ENCODE measurements around the gene FHAD1. TPM values are rescaled to one million over a fixed set of nuclear protein-coding genes. Genes with fewer than 3 reads are reported as not detected.

FHAD1 gene
- total RNA-seq, 1 experiment from 2014 or later = 3.5 TPM

DNA sequence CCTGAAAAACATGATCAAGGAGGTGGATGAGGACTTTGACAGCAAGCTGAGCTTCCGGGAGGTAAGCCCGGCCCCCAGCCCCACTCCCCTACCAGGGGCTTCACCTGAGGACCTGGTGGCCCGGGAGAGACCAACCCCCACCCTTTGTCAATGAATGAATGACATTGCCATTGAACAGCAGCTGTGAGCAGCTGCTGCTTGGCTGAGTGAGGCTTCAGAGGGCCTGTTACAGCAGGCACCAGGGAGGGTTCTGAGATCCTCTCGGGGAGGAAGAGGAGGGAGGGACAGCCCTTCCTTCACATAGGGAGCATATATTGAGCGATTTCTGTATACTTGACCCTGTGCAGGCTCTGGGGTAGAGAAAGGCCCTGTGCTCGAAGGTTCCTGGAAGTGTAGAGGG is 178.9 kb downstream of the FHAD1 start:
- Histone ChIP-seq H3K9me3 (ENCODE audit: control insufficient read depth in 1 of 2, insufficient read depth in 1 of 2, low read depth in 1 of 2, low read length in 2 of 2) (no peaks in the 10 kb centered on the region), H3K9ac (ENCODE audit: low read length) (peak overlapping the region; percentile 16; the same call in 1 of the 2 replicates), H3K27ac (ENCODE audit: low read depth, low read length) (peak overlapping the region; percentile 50; the same call in 1 of the 2 replicates), H3K36me3 (ENCODE audit: control insufficient read depth in 1 of 2, insufficient read depth in 2 of 2, low read length in 2 of 2) (peaks cover 0 to 5% of the 10 kb centered on the region in 2 experiments; a peak in 1 of 4 replicates), H2AFZ (ENCODE audit: low read depth, low read length, poor library complexity, severe bottlenecking) (no peak overlapping the region), H3K79me2 (ENCODE audit: insufficient read depth, low read length) (peaks cover 39% of the 10 kb centered on the region), H3K27me3 (ENCODE audit: insufficient read depth, low read length) (no peaks in the 10 kb centered on the region), H3K9me2 (ENCODE audit: insufficient read depth) (no peaks in the 10 kb centered on the region), H3K4me3 (replicated peaks in 1 of 2; ENCODE audit: low read depth in 1 of 2, low read length in 2 of 2) (no peak overlapping the region), H3K4me2 (ENCODE audit: low read length) (peak overlapping the region; percentile 53), H4K20me1 (ENCODE audit: insufficient read depth) (peaks cover 5% of the 10 kb centered on the region; the same call in 1 of the 2 replicates), H3K4me1 (ENCODE audit: control insufficient read depth in 1 of 2, insufficient read depth in 2 of 2, low read length in 2 of 2) (peaks cover 7 to 63% of the 10 kb centered on the region in 2 experiments; a peak in 3 of 4 replicates)
- ATAC-seq (no peak), DNase-seq (ENCODE audit: low read depth, low spot score) (no peak)
- CTCF ChIA-PET = no interaction called here
- POLR2A ChIA-PET = no interaction called here
- TF ChIP-seq FOSL1 (IDR thresholded peaks at IDR 0.05; ENCODE audit: low read depth) (no peak), RAD21 (IDR thresholded peaks at IDR 0.05; ENCODE audit: low read depth) (no peak), SIN3A (IDR thresholded peaks at IDR 0.05; ENCODE audit: low read depth) (no peak), POLR2AphosphoS5 (IDR thresholded peaks at IDR 0.05; ENCODE audit: low read depth, low read length) (no peak), CBX3 (IDR thresholded peaks at IDR 0.05; ENCODE audit: low read depth) (no peak)
- TF ChIP-seq, protein P1, sequence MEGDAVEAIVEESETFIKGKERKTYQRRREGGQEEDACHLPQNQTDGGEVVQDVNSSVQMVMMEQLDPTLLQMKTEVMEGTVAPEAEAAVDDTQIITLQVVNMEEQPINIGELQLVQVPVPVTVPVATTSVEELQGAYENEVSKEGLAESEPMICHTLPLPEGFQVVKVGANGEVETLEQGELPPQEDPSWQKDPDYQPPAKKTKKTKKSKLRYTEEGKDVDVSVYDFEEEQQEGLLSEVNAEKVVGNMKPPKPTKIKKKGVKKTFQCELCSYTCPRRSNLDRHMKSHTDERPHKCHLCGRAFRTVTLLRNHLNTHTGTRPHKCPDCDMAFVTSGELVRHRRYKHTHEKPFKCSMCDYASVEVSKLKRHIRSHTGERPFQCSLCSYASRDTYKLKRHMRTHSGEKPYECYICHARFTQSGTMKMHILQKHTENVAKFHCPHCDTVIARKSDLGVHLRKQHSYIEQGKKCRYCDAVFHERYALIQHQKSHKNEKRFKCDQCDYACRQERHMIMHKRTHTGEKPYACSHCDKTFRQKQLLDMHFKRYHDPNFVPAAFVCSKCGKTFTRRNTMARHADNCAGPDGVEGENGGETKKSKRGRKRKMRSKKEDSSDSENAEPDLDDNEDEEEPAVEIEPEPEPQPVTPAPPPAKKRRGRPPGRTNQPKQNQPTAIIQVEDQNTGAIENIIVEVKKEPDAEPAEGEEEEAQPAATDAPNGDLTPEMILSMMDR (IDR thresholded peaks at IDR 0.05 in 2 of 3, conservative IDR thresholded peaks at IDR 0.05 in 1 of 3; ENCODE audit: borderline replicate concordance in 1 of 3, insufficient read depth in 1 of 3, low read depth in 2 of 3, low read length in 2 of 3) = no peak
- TF ChIP-seq, protein P2, sequence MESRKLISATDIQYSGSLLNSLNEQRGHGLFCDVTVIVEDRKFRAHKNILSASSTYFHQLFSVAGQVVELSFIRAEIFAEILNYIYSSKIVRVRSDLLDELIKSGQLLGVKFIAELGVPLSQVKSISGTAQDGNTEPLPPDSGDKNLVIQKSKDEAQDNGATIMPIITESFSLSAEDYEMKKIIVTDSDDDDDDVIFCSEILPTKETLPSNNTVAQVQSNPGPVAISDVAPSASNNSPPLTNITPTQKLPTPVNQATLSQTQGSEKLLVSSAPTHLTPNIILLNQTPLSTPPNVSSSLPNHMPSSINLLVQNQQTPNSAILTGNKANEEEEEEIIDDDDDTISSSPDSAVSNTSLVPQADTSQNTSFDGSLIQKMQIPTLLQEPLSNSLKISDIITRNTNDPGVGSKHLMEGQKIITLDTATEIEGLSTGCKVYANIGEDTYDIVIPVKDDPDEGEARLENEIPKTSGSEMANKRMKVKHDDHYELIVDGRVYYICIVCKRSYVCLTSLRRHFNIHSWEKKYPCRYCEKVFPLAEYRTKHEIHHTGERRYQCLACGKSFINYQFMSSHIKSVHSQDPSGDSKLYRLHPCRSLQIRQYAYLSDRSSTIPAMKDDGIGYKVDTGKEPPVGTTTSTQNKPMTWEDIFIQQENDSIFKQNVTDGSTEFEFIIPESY (IDR thresholded peaks at IDR 0.05; ENCODE audit: extremely low read depth, insufficient replicate concordance, low read length) = no peak
- TF ChIP-seq, protein P3, sequence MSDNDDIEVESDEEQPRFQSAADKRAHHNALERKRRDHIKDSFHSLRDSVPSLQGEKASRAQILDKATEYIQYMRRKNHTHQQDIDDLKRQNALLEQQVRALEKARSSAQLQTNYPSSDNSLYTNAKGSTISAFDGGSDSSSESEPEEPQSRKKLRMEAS (IDR thresholded peaks at IDR 0.05) = no peak
- TF ChIP-seq, protein P4, sequence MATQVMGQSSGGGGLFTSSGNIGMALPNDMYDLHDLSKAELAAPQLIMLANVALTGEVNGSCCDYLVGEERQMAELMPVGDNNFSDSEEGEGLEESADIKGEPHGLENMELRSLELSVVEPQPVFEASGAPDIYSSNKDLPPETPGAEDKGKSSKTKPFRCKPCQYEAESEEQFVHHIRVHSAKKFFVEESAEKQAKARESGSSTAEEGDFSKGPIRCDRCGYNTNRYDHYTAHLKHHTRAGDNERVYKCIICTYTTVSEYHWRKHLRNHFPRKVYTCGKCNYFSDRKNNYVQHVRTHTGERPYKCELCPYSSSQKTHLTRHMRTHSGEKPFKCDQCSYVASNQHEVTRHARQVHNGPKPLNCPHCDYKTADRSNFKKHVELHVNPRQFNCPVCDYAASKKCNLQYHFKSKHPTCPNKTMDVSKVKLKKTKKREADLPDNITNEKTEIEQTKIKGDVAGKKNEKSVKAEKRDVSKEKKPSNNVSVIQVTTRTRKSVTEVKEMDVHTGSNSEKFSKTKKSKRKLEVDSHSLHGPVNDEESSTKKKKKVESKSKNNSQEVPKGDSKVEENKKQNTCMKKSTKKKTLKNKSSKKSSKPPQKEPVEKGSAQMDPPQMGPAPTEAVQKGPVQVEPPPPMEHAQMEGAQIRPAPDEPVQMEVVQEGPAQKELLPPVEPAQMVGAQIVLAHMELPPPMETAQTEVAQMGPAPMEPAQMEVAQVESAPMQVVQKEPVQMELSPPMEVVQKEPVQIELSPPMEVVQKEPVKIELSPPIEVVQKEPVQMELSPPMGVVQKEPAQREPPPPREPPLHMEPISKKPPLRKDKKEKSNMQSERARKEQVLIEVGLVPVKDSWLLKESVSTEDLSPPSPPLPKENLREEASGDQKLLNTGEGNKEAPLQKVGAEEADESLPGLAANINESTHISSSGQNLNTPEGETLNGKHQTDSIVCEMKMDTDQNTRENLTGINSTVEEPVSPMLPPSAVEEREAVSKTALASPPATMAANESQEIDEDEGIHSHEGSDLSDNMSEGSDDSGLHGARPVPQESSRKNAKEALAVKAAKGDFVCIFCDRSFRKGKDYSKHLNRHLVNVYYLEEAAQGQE (IDR thresholded peaks at IDR 0.05; ENCODE audit: low read depth) = no peak
- TF ChIP-seq, protein P5, sequence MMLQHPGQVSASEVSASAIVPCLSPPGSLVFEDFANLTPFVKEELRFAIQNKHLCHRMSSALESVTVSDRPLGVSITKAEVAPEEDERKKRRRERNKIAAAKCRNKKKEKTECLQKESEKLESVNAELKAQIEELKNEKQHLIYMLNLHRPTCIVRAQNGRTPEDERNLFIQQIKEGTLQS (IDR thresholded peaks at IDR 0.05) = no peak
- BruUV-seq (replicated peaks) = no TSS peak
- RAD21 ChIA-PET (ENCODE audit: low non-redundant PET in 1 of 2, low total read pairs in 2 of 2, uncharacterized antibody in 2 of 2, unreplicated experiment in 2 of 2) = no interaction called here
- intact Hi-C loops (cut with micrococcal nuclease) = no loop called here

Measured in HCT116 (cell line).